Pancreas (tissue), 10 donors: ENCODE data around the gene TMEM167A. TPM values are rescaled to one million over a fixed set of nuclear protein-coding genes. Genes with fewer than 3 reads are reported as not detected.

Source experiments
- ATAC-seq, 4 donors: fragments of 200-7000 bp; cut with Tn5 transposase; one replicate each; pipeline versions ENCODE4 v1.8.0 to v1.9.1; 2020; ENCODE audit warnings: mild to moderate bottlenecking in 4 of 4, moderate library complexity in 4 of 4
- DNase-seq, 6 donors: peaks; one replicate each; pipeline ENCODE4 v3.0.0-alpha.2; 2020
- FAIRE-seq: peaks from 2 replicates; lab custom pipeline; 2012; peaks lifted over from hg19 to GRCh38; lab: Jason Lieb, UNC
- H3K27ac ChIP-seq, 4 donors: fragments of 200-600 bp; sonication (generic); 1 replicate in 3 of 4; 2 replicates in 1 of 4; pipeline versions ENCODE4 v1.5.0 to v1.8.0; 2020
- H3K27me3 ChIP-seq, 4 donors: fragments of 200-600 bp; one replicate each; pipeline ENCODE4 v1.8.0; 2021
- H3K36me3 ChIP-seq, 3 donors: fragments of 200-600 bp; sonication (generic) in 1 of 3; one replicate each; pipeline versions ENCODE4 v1.5.0 to v1.8.0; 2020 to 2021
- H3K4me1 ChIP-seq, 3 donors: fragments of 200-600 bp; one replicate each; pipeline ENCODE4 v1.8.0; 2021
- H3K4me3 ChIP-seq, 4 donors: fragments of 200-600 bp; sonication (generic) in 2 of 4; one replicate each; pipeline versions ENCODE4 v1.5.0 to v1.8.0; 2020 to 2021
- H3K9me3 ChIP-seq, 4 donors: fragments of 200-600 bp; one replicate each; pipeline ENCODE4 v1.8.0; 2021
- CTCF ChIP-seq, 4 donors: fragments of 200-600 bp; sonication (generic) in 3 of 4; IDR thresholded peaks; one replicate each; pipeline versions ENCODE4 v1.5.0 to v1.8.0; 2021; ENCODE audit warnings: antibody characterized with exemption in 4 of 4
- WGBS, 2 donors: extraction: QIAGEN DNeasy Blood & Tissue Kit; methylation state at CpG; one replicate each; pipeline ENCODE4 v1.1.7; 2013; 5-methylcytosine and 5-hydroxymethylcytosine counted together
- intact Hi-C, 3 donors: fragments of 100-400 bp; cut with DNase I; formaldehyde crosslinking; loops; one replicate each; pipeline versions ENCODE4 v1.11.1 to v1.14.2; 2022
- polyA plus RNA-seq, 2 donors: library from polyadenylated mRNA; stranded (reverse); fragments of 200-250 nt; gene quantifications; one replicate each; pipeline ENCODE4 v1.2.3, GENCODE V29; 2013
- total RNA-seq, 6 donors: library from RNA; stranded (reverse); fragmentation: NEBNext Ultra II Directional in 4 of 6; extraction: Animal tissue kit (Norgen Biotek cat#: 25700) in 4 of 6; gene quantifications; one replicate each; pipeline versions ENCODE4 v1.2.1 to v1.2.4, GENCODE V29; 2021 to 2023
- donor health status: healthy with polysubstance abuse.
- donor health status: DM: no; HTN: no; CAD: no; lungs with moderate emphysema.
- donor health status: DM: no; HTN: no; CAD: no.
- donor health status: control.
- donor health status: control.
- donor health status: Bipolar disorder and iron deficiency.
- donor health status: DM: yes; HTN: yes; CAD: no.
- donor health status: DM: no; HTN: no; CAD: no.
- donor health status: DM: no; HTN: no; CAD: no.
- donor health status: DM: yes; HTN: yes; CAD: no.

The TMEM167A gene
- total and polyA plus RNA-seq, 8 donors, result 13.3 to 48.5 (median 33.4) TPM

GRCh38 chr5:83097689-83098231, 20.6 kb upstream of the TMEM167A start:
- peaks cover 0 to 6% (median 3%) of the 10 kb centered on the region in 3 donors for H3K4me1 ChIP-seq
- no peak for DNase-seq
- H3K27me3 ChIP-seq, result no peaks in the 10 kb centered on the region
- no peaks in the 10 kb centered on the region for H3K36me3 ChIP-seq
- no peak for FAIRE-seq
- H3K9me3 ChIP-seq, result peaks cover 0 to 8% (median 0%) of the 10 kb centered on the region in 4 donors
- WGBS, 2 donors, result 22 to 30% methylated on average over 2 of the region's 2 CpGs
- H3K27ac ChIP-seq, result no peak overlapping the region
- intact Hi-C loops, result no loop called here
- no peak for TF ChIP-seq CTCF (IDR thresholded peaks at IDR 0.05)
- peak; percentile 30 to 69 (median 55) for ATAC-seq
- no peak overlapping the region for H3K4me3 ChIP-seq

- WGBS, 2 donors, result 90 to 95% methylated on average over 2 of the region's 2 CpGs
- FAIRE-seq, result no peak
- TF ChIP-seq CTCF (IDR thresholded peaks at IDR 0.05), result no peak
Observed at GRCh38 chr5:83096660-83097339, 19.6 kb upstream of the TMEM167A start.

GRCh38 chr5:83095957-83096539, 18.9 kb upstream of the TMEM167A start:
- FAIRE-seq, result no peak
- no peaks in the 10 kb centered on the region for H3K36me3 ChIP-seq

More at GRCh38 chr5:83096660-83097339, 19.6 kb upstream of the TMEM167A start:
- peaks cover 0 to 6% (median 3%) of the 10 kb centered on the region in 3 donors for H3K4me1 ChIP-seq
- H3K4me3 ChIP-seq, result no peak overlapping the region
- ATAC-seq (no peak), DNase-seq (no peak)
- intact Hi-C loops, result no loop called here
- no peaks in the 10 kb centered on the region for H3K36me3 ChIP-seq
- peaks cover 0 to 8% (median 0%) of the 10 kb centered on the region in 4 donors for H3K9me3 ChIP-seq
- H3K27ac ChIP-seq, result no peak overlapping the region
- H3K27me3 ChIP-seq, result no peaks in the 10 kb centered on the region

GRCh38 chr5:83095163-83095956, 18.2 kb upstream of the TMEM167A start:
- WGBS, 2 donors, result 94 to 97% methylated on average over 3 of the region's 3 CpGs
- intact Hi-C loops, result no loop called here
- Histone ChIP-seq H3K36me3 (no peaks in the 10 kb centered on the region), H3K9me3 (peaks cover 0 to 8% (median 0%) of the 10 kb centered on the region in 4 donors), H3K4me3 (no peak overlapping the region), H3K27me3 (no peaks in the 10 kb centered on the region), H3K4me1 (peaks cover 0 to 6% (median 3%) of the 10 kb centered on the region in 3 donors), H3K27ac (no peak overlapping the region)
- no peak for TF ChIP-seq CTCF (IDR thresholded peaks at IDR 0.05)
- DNase-seq, result no peak
- FAIRE-seq, result no peak
- ATAC-seq, result no peak

More at GRCh38 chr5:83095957-83096539, 18.9 kb upstream of the TMEM167A start:
- H3K9me3 ChIP-seq, result peaks cover 0 to 8% (median 0%) of the 10 kb centered on the region in 4 donors
- TF ChIP-seq CTCF (IDR thresholded peaks at IDR 0.05), result no peak
- WGBS, 2 donors, result 81 to 87% methylated on average over 6 of the region's 6 CpGs
- peaks cover 0 to 6% (median 3%) of the 10 kb centered on the region in 3 donors for H3K4me1 ChIP-seq
- ATAC-seq, result peak in 3 of 4 donors; percentile 51 to 66 (median 60)
- H3K4me3 ChIP-seq, result no peak overlapping the region
- intact Hi-C loops, result no loop called here
- H3K27ac ChIP-seq, result no peak overlapping the region
- H3K27me3 ChIP-seq, result no peaks in the 10 kb centered on the region
- no peak for DNase-seq
